Muscle of back (tissue), 13 donors: ENCODE measurements around the gene C4BPB. TPM values are rescaled to one million over a fixed set of nuclear protein-coding genes. Genes with fewer than 3 reads are reported as not detected.
"Not testable (repeated sequence)": the region's sequence is repeated elsewhere in the genome, so short reads cannot be mapped to it uniquely, and the experiment has no call there.

Experiments
- DNase-seq, 3 donors: peaks; one replicate each; pipeline versions ENCODE4 v3.0.0 to v3.0.0-alpha.2; 2013
- long read RNA-seq, 9 donors: transcript quantifications; one replicate each; lab custom pipeline, GENCODE V29; 2026
- polyA plus RNA-seq, 10 donors: library from polyadenylated mRNA; unstranded; fragments of 120-200 nt; gene quantifications; one replicate each; pipeline ENCODE4 v1.2.1, GENCODE V29; 2013; ENCODE audit not compliant: insufficient read length in 10 of 10

C4BPB gene, protein sequence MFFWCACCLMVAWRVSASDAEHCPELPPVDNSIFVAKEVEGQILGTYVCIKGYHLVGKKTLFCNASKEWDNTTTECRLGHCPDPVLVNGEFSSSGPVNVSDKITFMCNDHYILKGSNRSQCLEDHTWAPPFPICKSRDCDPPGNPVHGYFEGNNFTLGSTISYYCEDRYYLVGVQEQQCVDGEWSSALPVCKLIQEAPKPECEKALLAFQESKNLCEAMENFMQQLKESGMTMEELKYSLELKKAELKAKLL
- polyA plus RNA-seq: under 1 TPM; 0.13 to 0.79 (median 0.37) TPM
- long read RNA-seq, donor 1: 0 reads
- long read RNA-seq, donor 2: 0 reads
- long read RNA-seq, donor 3: 0 reads
- long read RNA-seq, donor 4: 0 reads
- long read RNA-seq, donor 5: 0 reads
- long read RNA-seq, donor 6, partial matches to known transcripts: 0 of 1 reads
- long read RNA-seq, donor 6, other reads (novel, unspliced or antisense): 0 of 1 reads
- long read RNA-seq, donor 7: 0 reads
- long read RNA-seq, donor 8: 0 reads
- long read RNA-seq, donor 9: 0 reads

DNA sequence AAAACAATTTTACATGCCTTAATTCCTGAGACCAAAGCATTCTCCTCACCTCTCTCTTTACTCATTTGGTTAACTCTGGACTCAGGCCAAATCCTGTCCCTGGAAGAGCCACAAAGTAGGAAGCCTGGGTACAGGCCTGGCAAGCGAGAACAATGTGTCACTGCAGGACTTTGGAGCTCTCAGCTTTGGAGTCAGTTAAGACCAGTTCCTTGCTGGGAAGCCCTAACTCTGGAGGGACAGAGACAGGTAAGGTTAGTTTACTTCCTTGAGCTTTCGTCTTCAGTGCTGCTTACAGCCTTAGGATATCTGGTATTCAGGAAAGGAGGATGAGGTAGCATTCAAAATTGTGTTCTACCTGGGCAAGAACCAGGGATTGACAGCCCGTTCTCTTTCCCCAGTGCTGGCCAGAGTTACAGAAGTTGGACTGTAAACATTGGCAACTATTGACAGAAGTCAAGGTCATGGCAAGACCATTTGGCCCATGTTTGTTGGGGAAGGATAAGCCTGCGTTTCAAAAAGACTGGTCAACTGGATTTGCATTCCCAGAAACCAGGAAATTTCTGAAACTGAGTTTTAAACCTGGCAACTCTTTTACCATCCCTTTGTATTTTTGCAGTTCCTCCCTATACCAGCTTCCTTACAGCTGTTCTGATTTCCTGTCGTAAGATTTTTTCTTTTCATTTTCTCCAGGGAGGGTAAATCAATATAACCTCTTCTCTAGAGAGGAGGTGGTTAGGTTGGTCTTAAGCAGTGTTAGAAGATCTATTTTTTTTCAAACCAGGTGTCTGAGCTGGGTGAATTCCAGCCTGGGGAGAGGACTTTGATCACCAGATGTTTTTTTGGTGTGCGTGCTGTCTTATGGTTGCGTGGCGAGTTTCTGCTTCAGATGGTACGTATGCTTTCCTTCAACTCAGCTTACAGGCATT lies at the start of gene C4BPB:
TSS of gene C4BPB (plus strand) at position 160 of the 926 bp plus-strand sequence. CDS start at position 832, 672 bp downstream.
- no peak for DNase-seq

DNA sequence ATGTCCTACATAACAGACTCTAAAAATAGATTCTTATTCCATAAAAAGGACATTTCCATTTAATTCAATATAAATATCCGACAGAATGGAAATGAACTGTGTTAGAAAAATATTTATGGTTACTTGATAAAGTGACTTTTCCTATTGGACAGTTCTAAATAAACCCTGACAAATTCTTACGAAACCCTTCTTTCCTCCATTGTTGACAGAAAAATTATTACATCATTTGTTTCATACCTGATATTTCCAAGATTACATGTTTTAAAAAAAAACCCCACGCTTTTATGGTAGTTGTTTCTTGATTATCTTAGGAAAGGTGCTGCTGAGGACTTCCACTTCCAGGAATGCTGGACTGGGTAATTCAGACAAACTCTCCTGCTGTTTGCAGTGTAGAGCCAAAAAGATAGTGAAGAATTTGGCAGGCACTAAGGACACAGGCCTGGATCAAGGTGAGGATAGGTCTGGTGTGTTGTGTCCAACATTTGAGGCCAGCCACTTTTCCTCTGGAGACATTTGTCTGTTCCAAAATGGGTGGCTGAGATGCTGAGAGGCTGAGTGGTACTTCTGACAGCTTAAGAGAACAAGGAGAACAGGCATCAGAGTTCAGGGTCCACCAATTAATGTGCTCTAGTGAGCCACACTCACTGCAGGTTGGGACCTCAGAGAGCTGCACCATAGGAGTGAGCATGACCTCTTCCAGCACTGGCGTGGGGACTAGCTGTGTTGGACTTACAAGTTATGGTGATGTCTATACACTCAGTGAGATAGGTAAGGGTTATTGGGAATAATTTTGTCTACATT lies 49.1 kb upstream of the C4BPB start:
- DNase-seq: no peak

DNA sequence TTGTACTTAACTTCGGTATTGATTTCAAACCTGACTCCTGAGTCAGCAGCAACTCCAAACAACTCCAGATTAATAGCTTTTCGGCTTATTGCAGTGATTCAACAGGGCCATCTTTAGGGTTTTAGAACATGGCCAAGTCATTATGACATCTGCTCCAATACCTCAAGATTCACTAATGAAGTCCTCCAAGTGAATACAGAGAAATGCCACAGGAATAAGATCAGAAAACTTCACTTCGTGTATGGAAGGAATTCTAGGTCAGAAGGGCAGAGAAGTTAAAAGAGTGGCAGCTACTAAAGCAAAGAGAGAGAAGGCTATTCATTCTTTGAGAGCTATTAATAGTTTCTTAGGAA lies 48.5 kb upstream of the C4BPB start:
- DNase-seq: no peak

DNA sequence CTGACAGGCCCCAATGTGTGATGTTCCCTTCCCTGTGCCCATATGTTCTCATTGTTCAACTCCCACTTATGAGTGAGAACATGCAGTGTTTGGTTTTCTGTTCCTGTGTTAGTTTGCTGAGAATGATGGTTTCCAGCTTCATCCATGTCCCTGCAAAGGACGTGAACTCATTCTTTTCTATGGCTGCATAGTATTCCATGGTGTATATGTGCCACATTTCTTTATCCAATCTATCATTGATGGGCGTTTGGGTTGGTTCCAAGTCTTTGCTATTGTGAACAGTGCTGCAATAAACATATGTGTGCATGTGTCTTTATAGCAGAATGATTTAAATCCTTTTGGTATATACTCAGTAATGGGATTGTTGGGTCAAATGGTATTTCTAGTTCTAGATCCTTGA lies 47.3 kb upstream of the C4BPB start:
- not testable (repeated sequence) for DNase-seq

DNA sequence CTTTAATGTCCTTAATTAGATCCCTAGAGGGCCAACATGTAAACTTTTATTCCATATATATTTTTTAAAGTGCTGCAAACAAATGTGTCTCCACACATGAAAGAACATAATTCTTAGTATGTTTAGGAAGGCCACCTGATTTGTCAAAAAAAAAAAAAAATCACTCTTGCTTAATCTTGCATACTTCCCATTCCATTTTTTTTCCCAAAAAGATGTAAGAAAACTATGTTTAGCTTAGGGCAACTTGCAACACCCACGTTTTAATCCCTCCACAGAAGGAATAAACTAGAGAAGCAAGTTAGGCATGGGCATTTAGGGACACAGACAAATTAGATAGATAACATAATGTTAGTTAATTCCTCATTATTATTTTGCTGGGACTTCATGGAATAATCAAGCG lies 43.2 kb upstream of the C4BPB start:
- DNase-seq: no peak

DNA sequence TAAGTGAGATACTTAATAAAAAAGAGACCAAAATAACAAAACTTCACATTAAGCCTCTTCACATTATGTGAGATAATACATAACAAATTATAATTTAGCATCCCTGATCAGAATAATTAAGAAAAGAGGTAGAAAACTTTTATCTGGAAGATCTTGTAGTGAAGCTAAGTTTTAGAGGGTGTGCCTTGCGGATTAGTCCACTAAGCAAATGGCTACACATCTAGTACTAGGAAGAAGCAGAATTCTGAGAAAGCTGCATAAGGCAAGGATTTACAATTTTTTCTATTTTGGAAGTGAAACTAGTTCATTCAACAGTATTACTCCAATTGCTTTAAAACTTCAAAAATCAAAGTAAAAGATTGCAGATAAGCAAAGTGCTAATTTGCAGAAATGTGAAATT lies 41.2 kb upstream of the C4BPB start:
- no peak for DNase-seq

DNA sequence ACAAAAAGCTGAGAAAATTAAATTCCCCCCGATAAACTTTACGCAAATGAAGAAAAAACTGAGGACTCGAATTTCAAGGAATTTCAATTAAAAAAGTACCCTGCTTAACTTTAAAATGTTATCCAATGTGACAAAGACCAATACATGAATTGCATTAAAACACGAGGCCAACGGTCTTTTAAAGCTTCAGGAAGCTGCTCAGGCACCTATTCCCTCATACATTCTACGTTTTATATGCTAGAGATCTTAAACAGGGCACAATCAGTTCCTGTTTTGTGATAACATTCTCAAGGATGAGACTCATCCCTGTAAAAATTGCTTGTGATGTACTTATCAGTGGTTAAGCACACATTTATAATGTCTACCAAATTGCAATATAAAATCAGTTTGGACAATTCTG lies 40.6 kb upstream of the C4BPB start:
- DNase-seq: no peak

DNA sequence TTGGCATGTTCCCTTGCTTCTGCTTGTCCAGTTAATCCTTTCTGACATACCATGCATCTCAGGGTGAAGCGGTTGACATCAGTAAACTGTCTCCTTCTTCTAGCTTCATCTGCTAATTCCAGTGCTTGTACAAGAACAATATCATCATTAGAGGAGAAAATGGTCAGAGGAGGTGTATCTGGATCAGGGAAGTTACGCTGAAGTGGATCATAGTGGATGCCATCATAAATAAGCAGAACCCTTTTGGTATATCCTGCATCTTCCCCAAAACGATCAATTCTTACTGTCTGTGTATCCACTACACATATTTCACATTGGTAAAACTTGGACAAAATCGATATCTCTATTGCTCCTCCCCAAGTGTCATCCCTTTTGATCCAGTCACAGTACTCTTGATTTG lies 39.6 kb upstream of the C4BPB start:
- DNase-seq: no peak

DNA sequence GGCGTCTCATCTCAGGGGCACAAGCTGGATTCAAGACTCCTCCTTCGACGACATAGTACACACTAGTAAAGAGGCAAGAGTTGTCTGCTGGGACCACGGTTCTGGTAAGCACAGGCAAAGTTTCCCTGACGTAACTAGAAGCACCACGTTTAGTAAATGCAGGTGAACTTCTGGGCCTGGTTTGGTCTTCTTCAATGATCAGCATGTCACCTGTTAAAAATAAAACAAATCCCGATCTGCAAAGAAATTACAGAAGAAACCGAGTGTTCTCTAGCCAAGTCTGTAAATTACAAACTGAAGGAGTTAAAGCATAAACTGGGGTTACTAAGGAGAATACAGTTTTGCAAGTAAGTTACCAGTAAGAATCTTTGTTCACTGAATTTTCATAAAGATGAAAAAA lies 39.1 kb upstream of the C4BPB start:
- DNase-seq: no peak

DNA sequence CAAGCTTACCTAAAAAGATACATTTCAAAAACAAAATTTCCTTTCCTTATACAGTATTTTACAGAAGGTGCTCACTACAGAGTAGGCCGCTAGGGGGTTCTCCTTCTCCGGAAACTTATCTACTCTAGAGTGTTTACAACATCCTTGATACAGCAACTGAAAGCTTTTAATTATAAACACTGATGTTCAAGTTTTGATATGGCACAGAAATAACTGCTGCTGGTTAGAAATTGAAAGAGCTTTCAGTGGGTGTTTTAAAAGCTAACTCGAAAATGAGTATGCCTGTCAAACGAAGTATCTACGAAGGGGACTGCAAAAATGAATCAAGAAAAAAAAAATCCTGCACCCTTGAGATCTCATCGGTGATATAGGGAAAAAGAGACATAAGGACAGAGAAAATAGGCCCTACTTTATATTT lies 38.7 kb upstream of the C4BPB start:
- peak; percentile 39 to 72 (median 49) for DNase-seq

DNA sequence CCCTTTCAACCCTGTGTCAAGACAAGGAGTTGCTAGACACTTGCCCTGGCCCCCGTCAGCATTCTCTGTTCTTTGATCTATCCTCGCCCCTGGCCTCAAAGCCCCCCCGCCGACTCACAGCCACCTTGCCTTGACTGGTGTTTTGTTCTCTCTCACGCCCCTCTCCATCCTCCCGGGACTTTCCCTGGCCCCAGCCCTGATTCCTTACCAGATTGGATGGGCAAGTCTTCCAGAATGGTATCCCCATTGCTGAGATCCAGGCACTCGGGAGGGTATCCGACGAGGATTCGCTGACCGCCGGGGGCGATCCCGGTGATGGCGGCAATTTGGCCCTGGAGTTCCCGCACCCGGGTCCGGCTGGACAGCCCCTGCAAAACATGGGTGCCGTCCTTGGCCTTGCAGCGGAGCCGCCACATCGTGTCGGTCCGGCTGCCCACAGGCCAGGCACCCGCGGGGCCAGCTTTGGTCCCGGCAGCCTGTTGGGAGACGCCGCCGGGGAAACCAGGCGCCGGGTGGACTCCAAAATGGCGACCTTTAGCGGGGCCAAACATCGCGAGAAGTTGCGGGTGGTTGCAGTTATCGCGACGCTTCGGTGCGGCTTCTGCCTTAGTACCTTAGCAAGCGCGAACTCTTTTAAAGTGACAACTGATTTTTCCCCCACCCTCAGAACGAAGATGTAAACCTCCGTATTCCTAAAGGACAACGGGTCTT lies 38.0 kb upstream of the C4BPB start:
- DNase-seq: peak; percentile 90 to 97 (median 95)

DNA sequence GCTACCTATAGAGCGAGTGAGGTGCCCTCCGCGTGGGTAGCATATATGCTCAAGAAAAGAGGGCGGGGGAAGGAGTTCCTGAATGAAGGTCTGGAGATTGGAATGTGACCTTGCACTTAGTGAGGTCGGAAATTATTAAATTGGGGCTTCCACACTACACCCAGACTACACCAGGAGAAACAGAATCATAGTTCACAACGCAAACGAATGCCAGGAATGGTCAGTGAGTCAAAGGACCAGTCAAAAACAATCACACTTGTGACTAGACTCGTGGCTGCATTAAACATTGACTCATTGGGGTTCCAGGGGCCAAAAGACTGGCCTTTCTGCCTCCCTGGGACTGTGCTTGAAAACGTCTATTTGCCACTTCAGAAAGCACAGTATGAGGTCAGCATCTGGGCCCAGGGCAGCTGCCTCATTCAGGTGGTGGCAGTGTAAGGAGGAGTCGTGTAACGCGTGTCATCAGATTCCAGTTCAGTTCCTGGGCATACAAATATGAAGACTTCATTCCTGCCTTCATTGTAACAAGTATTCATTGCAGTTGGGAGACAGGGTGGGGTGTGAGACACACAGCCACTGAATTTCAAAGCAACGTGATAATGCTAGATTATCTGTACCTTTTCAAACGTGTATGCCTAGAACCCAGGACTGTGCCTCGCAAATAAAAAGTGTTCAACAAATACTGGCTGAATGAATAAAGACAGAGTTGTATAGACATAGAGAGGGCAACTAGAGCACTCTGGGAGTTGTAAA lies 37.3 kb upstream of the C4BPB start, which contains the start of gene YOD1:
TSS of gene YOD1 (minus strand) at position 18 of the 753 bp plus-strand sequence. CDS start 178 bp downstream, outside the sequence.
- no peak for DNase-seq

DNA sequence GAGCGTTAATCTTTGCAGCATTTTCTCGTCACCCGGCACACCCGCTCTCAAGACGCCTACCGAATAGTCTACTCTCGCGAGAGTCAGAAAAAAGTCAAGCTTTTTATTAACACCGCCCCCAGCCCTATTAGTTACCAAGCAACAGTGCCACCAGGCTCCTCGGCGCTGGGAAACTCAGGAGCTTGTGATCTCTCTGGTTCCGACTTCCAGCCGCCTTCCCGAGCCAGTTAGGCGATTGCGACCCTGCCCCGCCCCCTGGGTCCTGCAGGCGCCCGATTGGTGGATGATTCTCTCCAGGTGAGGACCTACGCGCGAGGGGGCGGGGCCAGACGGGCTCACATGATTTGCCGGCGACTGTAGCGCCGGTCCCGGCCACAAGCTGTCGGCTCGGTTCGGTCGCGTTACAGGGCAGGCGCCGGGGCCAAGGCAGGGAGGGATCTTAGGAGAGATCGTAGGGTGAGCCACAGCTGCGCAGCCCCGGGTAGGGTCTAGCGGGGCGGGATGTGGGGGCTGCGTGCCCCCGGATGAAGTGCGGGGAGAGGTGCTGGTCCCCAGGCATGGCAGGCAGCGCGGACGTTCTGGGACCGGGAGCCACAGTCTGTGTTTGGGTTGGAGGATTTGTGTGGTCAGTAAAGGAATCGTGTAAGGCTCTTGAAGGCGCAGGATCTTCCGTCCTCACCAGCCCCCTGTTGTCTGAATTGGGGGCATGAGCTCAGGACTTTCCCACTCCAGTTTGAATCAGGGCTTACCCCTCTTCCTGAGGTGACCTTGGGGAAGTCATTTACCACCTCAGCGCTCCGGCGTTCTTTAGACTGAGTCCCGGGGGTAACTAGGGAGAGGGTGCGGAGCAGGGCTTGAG lies 35.5 kb upstream of the C4BPB start, which contains the start of gene PFKFB2:
TSS of gene PFKFB2 (plus strand) at position 365 of the 859 bp plus-strand sequence. CDS start 1,443 bp downstream, outside the sequence.
- DNase-seq: peak; percentile 88 to 95 (median 90)

DNA sequence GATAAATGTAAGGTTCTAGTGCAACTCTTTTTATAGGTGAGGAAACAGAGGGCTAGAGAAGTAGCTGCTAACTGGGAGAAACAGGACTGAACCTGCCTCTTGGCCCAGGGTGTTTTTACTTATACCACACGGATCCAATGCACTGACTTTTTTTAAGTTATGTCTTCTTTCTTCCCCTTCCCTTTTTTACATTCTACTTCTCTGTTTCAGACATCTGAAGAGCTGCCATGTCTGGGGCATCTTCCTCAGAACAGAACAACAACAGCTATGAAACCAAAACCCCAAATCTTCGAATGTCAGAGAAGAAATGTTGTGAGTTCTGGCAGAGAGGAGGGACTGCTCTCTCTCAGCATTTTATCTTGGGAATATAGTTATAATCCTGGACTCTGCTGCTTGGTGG lies 34.2 kb upstream of the C4BPB start:
- no peak for DNase-seq

DNA sequence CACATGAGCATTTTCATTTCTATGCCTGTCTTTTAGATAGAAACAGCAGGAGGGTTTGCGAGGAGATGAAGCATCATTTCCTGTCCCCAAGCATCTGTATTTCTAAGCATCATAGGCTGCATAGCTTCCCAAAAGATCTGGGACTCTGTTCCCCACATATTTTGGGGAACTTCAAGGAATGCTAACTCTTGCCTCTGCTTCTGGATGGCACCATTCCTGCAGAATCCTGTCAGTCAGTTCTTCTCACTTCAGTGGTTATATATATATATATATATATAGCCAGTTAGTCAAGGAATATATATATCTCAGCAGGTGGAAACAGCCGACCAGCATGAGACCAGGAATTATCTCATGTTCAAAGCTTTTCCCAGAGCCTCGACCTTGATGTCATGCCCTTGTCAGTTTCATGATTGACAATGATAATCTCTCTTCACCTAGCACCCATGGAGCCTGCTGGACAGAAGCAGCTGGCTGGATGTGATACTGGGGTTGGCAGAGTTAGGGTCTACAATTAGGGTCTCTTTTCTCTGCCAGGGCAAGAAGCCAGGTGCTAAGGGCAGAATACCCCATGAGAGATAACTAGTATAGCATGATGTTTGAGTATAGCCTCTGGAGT lies 33.2 kb upstream of the C4BPB start:
- DNase-seq: no peak

DNA sequence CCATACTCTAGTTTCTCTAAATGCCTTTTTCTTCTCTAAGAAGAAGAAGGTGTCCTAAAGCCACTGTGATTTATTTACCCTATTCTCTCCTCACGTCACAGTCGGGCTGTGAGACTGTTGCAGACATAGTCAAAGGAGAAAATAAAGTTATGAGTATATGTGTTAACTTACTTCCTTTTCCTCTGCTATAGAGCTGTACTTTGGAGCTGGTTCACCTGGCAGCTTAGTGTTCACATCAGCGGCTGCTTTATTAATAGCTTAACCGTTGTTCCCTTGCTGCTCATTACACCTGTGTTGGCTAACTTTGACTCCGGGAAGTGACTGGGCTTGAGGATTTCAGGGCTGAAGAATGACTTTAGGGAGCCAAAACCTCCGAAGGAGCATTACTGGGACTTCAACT lies 32.0 kb upstream of the C4BPB start:
- DNase-seq: no peak

DNA sequence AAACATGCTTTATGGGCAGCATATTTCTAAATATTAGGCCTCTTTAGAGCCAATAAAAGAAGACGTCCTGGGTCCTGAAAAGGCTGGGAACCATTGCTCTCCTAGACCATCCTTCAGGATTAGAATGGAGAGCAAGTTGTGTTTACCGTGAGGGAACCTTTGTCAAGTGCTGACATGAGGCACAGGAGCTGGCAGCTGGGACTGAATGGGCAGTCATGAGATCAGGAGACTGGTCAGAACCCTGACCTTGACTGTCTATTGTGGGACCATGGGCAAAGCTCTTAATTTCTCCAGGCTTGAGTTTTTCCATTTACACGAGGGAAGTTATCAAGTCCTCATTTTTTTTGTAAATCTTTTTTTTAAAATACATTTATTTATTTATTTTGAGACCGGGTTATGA lies 30.4 kb upstream of the C4BPB start:
- DNase-seq: no peak
